Measurements from ENCODE around the gene CDKN1A.
"Not testable (repeated sequence)": the region's sequence is repeated elsewhere in the genome, so short reads cannot be mapped to it uniquely, and the experiment has no call there.

Gene CDKN1A

GRCh38 chr6:36722879-36723278 is 44.4 kb downstream of the CDKN1A start:
- no peak for DNase-seq

DNA sequence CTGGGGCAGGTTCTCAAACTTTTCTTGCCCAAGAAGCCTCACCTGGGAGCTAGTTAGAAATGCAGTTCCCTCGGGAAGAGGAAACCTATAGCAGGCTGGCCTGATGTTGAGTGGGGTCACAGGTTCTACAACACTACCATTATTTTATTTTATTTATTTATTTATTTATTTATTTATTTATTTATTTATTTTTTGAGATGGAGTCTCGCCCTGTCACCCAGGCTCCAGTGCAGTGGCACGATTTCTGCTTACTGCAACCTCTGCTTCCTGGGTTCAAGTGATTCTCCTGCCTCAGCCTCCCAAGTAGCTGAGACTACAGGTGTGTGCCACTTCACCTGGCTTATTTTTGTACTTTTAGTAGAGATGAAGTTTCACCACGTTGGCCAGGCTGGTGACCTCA is 45.5 kb downstream of the CDKN1A start:
- DNase-seq: not testable (repeated sequence)

GRCh38 chr6:36724514-36725390 is 46.2 kb downstream of the CDKN1A start:
- peak; percentile 71 for DNase-seq

GRCh38 chr6:36725581-36725980 is 47.1 kb downstream of the CDKN1A start:
- no peak for DNase-seq

DNA sequence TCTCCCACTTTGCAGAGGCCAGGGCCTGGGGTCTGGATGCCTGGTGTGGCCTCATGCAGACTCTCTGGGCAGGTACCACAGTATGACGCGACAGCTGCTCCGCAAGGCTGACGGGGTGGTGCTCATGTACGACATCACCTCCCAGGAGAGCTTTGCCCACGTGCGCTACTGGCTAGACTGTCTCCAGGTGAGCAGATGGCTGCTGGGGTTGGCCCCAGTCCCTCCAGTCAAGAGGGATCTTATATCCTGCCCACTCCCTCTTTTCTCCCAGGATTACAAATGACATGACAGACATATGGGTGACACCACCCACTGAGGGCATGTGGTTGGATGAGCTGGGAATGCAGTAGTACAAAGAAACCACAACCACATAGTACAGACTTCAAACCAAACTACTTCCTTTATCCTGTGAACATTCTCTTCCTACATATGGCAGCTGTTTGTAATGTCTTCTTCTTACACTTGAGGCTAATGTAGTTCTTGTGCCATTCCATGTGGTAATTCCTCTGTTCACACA is 49.0 kb downstream of the CDKN1A start:
- peak; percentile 35 for DNase-seq

GRCh38 chr6:36728289-36729160 is 50.0 kb downstream of the CDKN1A start:
- no peak for DNase-seq

- no peak for DNase-seq
These were observed 50.6 kb downstream of the CDKN1A start for GRCh38 chr6:36729161-36729524.

DNA sequence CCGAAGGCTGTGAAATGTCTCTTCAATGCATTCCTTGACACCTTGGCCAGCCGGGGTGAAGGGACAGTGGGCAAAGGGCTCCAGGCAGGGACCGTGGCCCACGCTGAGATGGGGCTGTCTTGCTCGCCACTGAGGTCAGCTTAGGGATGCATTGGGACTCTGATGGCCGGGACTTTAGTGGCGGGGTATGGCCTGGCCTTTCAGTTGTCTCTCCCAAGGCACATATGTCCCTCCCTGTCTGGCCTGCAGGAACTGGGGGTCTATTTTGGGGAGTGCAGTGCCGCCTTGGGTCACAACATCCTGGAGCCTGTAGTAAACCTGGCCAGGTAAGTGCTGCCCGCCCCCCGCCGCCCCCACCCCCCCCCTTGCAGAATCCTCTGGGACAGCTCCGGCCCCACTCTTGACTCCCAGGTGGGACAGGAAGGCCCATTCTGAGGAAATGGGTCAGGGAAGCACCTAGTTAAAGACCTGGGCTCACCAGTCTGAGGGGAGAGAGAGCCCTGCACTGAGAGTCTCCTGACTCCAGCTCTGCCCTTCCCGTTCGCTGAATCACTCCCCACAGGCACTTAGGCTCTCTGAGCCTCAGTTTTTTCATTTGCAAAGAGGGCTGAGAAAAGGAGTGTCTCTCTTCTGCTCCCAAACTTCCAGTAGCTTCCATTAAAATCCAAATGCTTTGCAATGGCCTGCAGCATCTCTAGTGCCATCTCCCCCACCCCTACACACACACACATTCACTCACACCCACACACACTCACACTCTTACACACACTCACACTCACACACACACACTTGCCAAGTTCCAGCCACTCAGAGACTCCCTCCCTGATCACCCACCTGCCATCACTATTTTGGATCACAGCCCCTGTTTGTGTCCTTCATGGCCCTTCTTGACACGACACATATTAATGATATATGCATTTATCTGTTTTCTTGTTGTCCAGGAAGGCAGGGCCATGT is 52.2 kb downstream of the CDKN1A start:
- no peak for DNase-seq

GRCh38 chr6:36731622-36732310 is 53.3 kb downstream of the CDKN1A start:
- DNase-seq: peak; percentile 13

DNA sequence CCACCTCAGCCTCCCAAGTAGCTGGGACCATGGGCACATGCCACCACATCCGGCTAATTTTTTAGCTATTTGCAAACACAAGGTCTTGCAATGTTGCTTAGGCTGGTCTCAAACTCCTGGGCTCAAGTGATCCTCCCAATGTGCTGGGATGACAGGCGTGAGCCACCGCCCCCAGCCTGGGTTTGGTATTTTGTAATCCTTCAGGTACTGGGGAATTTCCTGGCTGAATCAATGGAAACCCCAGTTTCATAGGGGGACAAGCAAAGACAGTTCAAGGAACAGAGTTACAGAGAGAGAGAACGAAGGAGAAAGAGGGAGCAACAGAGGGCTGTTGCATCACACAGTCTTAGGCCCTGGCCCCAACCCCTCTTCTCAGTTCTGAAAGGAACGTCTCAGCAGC is 54.8 kb downstream of the CDKN1A start:
- no peak for DNase-seq

- no peak for DNase-seq
These were observed 56.1 kb downstream of the CDKN1A start for GRCh38 chr6:36734486-36735060.

DNA sequence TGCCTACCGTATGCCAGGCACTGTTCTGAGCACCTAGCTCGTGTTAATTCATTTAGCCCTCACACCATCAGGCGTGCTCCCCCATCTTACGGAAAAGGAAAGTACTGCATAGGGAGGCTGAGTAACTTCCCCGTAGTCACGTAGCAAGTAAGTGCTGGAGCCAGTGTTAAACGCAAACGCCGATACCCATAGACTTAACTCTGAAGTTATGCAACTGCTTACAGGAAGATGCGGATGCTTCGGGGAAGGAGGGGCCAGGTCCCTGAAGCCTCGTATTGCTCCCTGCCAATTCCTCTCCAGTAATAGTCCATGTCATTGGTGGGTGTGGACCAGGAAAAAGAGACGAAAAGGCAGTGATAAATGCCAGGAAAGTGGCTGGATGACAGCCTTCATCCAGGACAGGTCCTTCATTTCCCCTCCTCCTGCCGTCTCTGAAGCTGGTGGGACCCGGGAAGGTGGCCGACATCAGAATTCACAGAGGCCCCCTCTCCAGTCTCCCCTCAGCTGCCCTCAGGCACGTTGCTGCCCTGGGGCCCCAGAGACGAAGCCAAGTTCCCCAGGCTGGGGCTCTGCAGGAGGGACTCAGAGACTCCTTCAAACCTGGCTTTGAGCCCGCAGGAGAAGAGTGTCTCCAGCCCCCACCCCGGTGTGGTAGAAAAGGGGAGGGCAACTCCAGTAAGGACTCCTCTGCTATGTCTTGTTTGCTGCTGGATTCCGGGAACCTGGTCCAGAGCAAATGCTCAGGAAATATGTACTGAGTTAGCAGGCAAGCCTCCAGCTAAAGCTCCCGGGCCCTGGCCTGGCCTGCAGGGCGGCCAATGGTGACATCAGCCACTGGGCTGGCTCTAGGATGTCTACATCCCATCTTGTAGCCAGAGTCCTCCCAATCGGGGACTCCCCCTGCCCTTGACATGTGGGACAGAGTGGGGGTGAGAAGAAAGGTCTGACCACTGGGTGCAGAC is 56.9 kb downstream of the CDKN1A start:
- DNase-seq: peak; percentile 80

All from activated CD4-positive, alpha-beta T cell treated with anti-CD3 and anti-CD28 coated beads, Interleukin-10, Interleukin-2, amounts not matched to agents 100 ng/mL and 50 ng/mL, durations not matched to agents 16 hours and 8 hours (primary cell).